ENCODE measurements around the gene STK33. TPM values are rescaled to one million over a fixed set of nuclear protein-coding genes. Genes with fewer than 3 reads are reported as not detected.

STK33 gene
- total and polyA plus RNA-seq, 2 of the 13 experiments (the other 11 are each of a cell fraction or from before 2014, with no cell fraction given), result 2.7 to 12.6 TPM

- Histone ChIP-seq H3K9ac (ENCODE audit: insufficient read depth, low read depth, low read length) (no peak overlapping the region), H4K20me1 (ENCODE audit: insufficient read depth, low read length) (no peaks in the 10 kb centered on the region), H3K27me3 (ENCODE audit: control insufficient read depth in 1 of 2, insufficient read depth in 2 of 2, low read length in 2 of 2) (no peaks in the 10 kb centered on the region; a peak in 1 of 5 replicates), H3K27ac (ENCODE audit: extremely low read length, insufficient read depth, low read length) (no peak overlapping the region), H3K4me1 (ENCODE audit: insufficient read depth, low read length) (peaks cover 6% of the 10 kb centered on the region), H3K4me3 (replicated peaks in 1 of 3; ENCODE audit: insufficient read depth in 1 of 3, low read depth in 2 of 3, low read length in 3 of 3) (no peak overlapping the region), H3K9me3 (ENCODE audit: low read length) (no peaks in the 10 kb centered on the region), H3K36me3 (replicated peaks in 1 of 2; ENCODE audit: control insufficient read depth in 1 of 2, insufficient read depth in 2 of 2, low read length in 2 of 2) (no peaks in the 10 kb centered on the region), H2AFZ (ENCODE audit: low read length) (no peak overlapping the region), H3K79me2 (ENCODE audit: insufficient read depth, low read length) (no peaks in the 10 kb centered on the region), H3K4me2 (ENCODE audit: low read depth, low read length) (no peak overlapping the region)
- TF ChIP-seq, protein P1, sequence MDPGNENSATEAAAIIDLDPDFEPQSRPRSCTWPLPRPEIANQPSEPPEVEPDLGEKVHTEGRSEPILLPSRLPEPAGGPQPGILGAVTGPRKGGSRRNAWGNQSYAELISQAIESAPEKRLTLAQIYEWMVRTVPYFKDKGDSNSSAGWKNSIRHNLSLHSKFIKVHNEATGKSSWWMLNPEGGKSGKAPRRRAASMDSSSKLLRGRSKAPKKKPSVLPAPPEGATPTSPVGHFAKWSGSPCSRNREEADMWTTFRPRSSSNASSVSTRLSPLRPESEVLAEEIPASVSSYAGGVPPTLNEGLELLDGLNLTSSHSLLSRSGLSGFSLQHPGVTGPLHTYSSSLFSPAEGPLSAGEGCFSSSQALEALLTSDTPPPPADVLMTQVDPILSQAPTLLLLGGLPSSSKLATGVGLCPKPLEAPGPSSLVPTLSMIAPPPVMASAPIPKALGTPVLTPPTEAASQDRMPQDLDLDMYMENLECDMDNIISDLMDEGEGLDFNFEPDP (CRISPR knock-in tag; conservative IDR thresholded peaks at IDR 0.05), result 0 out of 2 replicates have a peak, but pooled peaks have one; percentile 34
- TF ChIP-seq, protein P2, sequence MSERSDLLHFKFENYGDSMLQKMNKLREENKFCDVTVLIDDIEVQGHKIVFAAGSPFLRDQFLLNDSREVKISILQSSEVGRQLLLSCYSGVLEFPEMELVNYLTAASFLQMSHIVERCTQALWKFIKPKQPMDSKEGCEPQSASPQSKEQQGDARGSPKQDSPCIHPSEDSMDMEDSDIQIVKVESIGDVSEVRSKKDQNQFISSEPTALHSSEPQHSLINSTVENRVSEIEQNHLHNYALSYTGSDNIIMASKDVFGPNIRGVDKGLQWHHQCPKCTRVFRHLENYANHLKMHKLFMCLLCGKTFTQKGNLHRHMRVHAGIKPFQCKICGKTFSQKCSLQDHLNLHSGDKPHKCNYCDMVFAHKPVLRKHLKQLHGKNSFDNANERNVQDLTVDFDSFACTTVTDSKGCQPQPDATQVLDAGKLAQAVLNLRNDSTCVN (CRISPR knock-in tag; IDR thresholded peaks at IDR 0.05; ENCODE audit: borderline replicate concordance), result no peak
- TF ChIP-seq ZKSCAN5 (CRISPR knock-in tag; IDR thresholded peaks at IDR 0.05), result no peak
- no peak for TF ChIP-seq ZFY (CRISPR knock-in tag; IDR thresholded peaks at IDR 0.05)
- TF ChIP-seq CEBPZ (IDR thresholded peaks at IDR 0.05; ENCODE audit: low read length), result no peak
- no peak for TF ChIP-seq ATM (IDR thresholded peaks at IDR 0.05; ENCODE audit: borderline replicate concordance)
- TF ChIP-seq ZNF792 (CRISPR knock-in tag; IDR thresholded peaks at IDR 0.05), result no peak
- no peak for TF ChIP-seq TBP (CRISPR knock-in tag; IDR thresholded peaks at IDR 0.05)
- no peak for TF ChIP-seq GTF3A (CRISPR knock-in tag; conservative IDR thresholded peaks at IDR 0.05)
- no TSS peak for BruUV-seq (replicated peaks)
- no peak for DNase-seq (ENCODE audit: low spot score)
- ChIA-PET CTCF (ENCODE audit: low intra/inter-chr PET ratio, low total read pairs) (no interaction called here), POLR2A (no interaction called here)
- ATAC-seq, result no peak
- intact Hi-C loops (cut with micrococcal nuclease; ENCODE audit: unreplicated experiment), result loop anchor here (10.0 kb wide), 1 partner anchor 211 kb away; a partner anchor contains a TSS
- FAIRE-seq, result no peak
- in situ Hi-C loops (cut with HindIII; ENCODE audit: extremely low pct_ligation_motif_present, low pct_unique_long_range_greater_than_20kb), result no loop called here
- 45% methylated on average over 2 of the region's 2 CpGs for WGBS (ENCODE audit: low lambda C conversion rate)
Measured at GRCh38 chr11:8603696-8604077, 9.7 kb upstream of the STK33 start.
